ENCODE data around the gene PNMA1. TPM values are rescaled to one million over a fixed set of nuclear protein-coding genes. Genes with fewer than 3 reads are reported as not detected.

The PNMA1 gene
- total RNA-seq, 1 donor from 2014 or later: 32.7 TPM

DNA sequence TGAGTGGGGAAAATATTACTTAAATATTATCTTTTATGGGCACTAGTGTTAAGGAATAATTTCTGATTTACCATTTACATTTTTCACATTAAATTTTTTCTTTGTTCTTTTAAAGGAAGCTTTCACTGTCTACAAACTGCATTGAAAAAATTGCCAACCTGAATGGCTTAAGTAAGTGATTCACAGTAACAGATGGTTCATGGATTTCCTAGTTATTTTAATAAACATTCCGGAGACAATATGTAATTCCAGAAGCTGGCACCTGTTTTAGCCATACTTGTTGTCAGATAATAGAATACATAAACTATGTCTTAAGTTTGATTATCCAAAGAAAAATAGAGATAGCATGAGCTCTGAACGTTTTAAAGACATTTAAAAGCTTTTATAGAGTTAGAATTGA, 52.3 kb downstream of the PNMA1 start:
- Mint-ChIP-seq H3K9me3 (ENCODE audit: unreplicated experiment) (no peaks in the 10 kb centered on the region), H3K4me1 (ENCODE audit: unreplicated experiment) (no peaks in the 10 kb centered on the region), H3K36me3 (ENCODE audit: low read depth, unreplicated experiment) (peaks cover 6% of the 10 kb centered on the region), H3K27me3 (ENCODE audit: unreplicated experiment) (no peaks in the 10 kb centered on the region), H3K4me3 (ENCODE audit: unreplicated experiment) (no peak overlapping the region), H3K27ac (ENCODE audit: unreplicated experiment) (no peak overlapping the region)
- TF ChIP-seq, protein P1, sequence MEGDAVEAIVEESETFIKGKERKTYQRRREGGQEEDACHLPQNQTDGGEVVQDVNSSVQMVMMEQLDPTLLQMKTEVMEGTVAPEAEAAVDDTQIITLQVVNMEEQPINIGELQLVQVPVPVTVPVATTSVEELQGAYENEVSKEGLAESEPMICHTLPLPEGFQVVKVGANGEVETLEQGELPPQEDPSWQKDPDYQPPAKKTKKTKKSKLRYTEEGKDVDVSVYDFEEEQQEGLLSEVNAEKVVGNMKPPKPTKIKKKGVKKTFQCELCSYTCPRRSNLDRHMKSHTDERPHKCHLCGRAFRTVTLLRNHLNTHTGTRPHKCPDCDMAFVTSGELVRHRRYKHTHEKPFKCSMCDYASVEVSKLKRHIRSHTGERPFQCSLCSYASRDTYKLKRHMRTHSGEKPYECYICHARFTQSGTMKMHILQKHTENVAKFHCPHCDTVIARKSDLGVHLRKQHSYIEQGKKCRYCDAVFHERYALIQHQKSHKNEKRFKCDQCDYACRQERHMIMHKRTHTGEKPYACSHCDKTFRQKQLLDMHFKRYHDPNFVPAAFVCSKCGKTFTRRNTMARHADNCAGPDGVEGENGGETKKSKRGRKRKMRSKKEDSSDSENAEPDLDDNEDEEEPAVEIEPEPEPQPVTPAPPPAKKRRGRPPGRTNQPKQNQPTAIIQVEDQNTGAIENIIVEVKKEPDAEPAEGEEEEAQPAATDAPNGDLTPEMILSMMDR (IDR thresholded peaks at IDR 0.05; ENCODE audit: unreplicated experiment): no peak
- no peak for DNase-seq (ENCODE audit: low spot score)

Small RNA genes lying within 50 kb of the gene (microRNA-seq; reads per million reads assigned to microRNA genes)
- gene MIR4505 (ENCODE audit: unreplicated experiment): not detected

Other genes with a start within 250 kb of the PNMA1 start
- gene RIOX1, start 223.5 kb downstream of the PNMA1 start, total RNA-seq (ENCODE audit: unreplicated experiment): 15.4 TPM
- 4.8 TPM for gene ACOT1, start 177.2 kb downstream of the PNMA1 start, total RNA-seq (ENCODE audit: unreplicated experiment)
- gene HEATR4, start 155.4 kb downstream of the PNMA1 start, total RNA-seq (ENCODE audit: unreplicated experiment): 0.41 TPM
- gene ACOT2, start 145.2 kb downstream of the PNMA1 start, total RNA-seq (ENCODE audit: unreplicated experiment): 11.8 TPM
- gene ACOT4, start 122.5 kb downstream of the PNMA1 start, total RNA-seq (ENCODE audit: unreplicated experiment): 0.44 TPM
- gene ACOT6, start 101.9 kb downstream of the PNMA1 start, total RNA-seq (ENCODE audit: unreplicated experiment): not detected
- 13.1 TPM for gene DNAL1, start 69.4 kb downstream of the PNMA1 start, total RNA-seq (ENCODE audit: unreplicated experiment)
- 3.6 TPM for gene PTGR2, start 137.4 kb upstream of the PNMA1 start, total RNA-seq (ENCODE audit: unreplicated experiment)
- gene ZNF410, start 172.5 kb upstream of the PNMA1 start, total RNA-seq (ENCODE audit: unreplicated experiment): 39.0 TPM
- gene FAM161B, start 235.7 kb upstream of the PNMA1 start, total RNA-seq (ENCODE audit: unreplicated experiment): 3.2 TPM
- gene COQ6, start 235.9 kb upstream of the PNMA1 start, total RNA-seq (ENCODE audit: unreplicated experiment): 22.9 TPM